GM21367 (cell line): ENCODE results near the gene GLT8D2.

Experiments
- ATAC-seq: cut with Tn5 transposase; IDR thresholded peaks from one replicate; pipeline ENCODE4 v1.9.1; 2021; ENCODE audit not compliant: unreplicated experiment

The GLT8D2 gene

DNA sequence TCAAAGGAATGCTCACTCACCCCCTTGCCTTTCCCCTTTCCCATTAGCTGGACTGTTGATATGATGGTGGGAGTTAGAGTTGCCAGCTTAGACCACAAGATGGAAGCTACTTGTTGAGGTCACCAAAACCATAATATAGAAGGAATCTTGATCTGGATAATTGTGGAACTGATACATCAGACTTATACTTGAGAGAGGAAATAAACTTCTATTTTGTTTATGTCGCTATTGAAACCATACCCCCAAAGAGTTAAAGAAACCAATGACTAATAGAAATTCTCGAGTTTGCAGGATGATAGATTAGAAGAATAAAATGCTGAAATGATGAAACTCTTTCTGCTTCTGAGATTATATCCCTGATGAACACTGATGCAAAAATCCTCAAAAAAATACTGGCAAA is 46.4 kb downstream of the GLT8D2 start:
- ATAC-seq: no peak

DNA sequence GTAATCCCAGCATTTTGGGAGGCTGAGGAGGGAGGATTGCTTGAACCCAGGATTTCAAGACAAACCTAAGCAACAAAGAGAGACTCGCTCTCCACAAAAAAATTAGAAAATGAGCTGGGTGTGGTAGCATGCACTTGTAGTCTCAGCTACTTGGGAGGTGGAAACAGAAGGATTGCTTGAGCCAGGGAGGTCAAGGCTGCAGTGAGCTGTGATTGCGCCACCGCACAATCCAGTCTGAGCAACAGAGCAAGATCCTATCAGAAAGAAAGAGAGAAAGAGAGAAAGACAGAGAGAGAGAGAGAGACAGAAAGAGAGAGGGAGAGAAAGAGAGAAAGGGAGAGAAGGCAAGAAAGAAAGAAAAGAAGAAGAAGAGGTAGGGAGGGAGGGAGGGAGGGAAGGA is 47.3 kb downstream of the GLT8D2 start:
- no peak for ATAC-seq

DNA sequence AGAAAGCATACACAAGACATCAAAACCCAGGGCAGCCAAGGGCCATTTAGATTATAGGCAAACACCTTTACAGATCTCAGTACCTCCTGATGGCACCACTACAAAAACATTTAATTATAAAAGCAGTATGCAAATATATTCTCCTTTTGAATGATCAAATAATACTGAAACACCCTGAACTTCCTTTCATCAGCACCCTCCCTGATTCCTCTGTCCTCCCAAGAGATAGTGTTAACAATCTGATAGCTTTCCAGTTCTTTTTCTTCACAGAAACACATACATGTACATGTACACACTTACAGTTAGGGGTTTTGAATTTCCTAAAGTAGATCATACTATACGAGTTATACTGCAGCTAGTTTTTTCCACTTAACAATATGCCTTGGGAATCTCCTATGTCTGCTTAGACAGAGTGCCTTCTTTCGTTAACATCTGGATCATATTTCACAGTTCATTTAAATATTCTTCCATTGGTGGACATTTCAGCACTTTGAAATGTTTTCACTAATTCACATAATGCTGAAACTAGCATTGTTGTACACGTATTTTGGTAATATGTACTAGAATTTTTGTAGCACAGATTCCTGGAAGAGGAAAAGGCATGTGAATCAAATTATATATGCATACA is 49.1 kb downstream of the GLT8D2 start:
- no peak for ATAC-seq

DNA sequence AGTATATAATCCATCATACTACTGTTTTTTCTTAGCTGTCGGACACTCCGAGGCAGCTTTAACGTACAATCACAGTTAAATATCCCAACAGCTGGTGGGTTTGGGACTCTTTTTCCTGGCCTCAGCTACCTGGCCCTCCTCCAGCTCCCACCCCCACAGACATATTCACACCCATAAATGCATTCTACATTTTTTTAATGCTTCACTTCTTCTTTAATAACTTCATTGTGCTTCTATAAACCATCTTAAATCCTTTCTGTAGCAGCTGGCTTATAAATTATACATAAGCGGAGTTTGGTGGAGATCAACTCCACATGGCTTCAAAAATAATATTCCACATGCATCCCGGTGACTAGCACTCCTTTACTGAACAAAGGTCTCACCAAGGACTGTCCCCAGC is 51.0 kb downstream of the GLT8D2 start:
- ATAC-seq: no peak

DNA sequence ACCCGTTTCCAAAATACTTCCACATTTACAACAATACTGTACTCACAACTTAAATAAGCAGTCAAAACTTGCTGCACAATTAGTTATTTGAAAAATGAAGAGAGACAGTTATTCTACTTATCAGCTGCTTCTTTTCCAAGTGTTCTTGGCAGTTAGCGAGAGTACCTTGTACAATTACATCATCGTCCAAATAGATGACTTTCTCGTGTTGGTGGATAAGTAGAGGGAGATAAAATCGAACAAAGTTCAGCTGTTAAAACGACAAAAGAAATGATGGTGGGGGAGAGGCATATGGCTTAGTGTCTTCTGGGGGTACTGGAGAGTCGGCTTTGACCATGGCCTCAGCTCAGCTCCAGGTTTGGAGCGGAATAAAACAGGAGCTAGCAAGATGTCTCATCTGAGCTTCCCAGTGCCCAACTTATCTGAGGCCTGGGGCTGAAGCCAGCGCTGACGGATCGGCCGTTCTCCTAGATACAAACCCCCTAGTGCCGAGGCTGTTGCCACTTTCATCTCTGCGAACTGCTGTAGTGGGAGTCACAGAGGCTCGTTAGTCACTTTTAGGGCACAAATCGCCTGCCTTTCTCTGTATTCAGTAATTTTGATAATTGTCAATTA is 52.6 kb downstream of the GLT8D2 start:
- ATAC-seq: no peak

DNA sequence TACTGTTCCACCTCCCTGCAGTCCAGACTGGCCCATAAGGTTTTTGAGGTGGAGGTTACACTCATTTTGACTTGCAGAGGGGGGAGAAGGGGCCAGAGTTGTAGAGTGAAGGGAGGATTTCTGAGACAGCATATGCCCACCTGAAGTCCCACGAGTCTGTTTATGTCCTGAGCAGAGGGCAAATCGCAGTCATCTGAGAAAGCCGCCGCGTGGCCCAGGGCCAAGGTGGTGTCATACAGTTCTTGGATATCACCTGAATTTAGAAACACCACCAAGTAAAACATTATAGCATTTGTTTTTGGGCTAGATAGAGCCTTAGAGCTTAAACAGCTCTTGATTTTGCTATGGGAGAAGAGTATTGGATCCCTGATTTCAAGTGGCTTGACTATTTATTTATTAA is 53.4 kb downstream of the GLT8D2 start:
- no peak for ATAC-seq

DNA sequence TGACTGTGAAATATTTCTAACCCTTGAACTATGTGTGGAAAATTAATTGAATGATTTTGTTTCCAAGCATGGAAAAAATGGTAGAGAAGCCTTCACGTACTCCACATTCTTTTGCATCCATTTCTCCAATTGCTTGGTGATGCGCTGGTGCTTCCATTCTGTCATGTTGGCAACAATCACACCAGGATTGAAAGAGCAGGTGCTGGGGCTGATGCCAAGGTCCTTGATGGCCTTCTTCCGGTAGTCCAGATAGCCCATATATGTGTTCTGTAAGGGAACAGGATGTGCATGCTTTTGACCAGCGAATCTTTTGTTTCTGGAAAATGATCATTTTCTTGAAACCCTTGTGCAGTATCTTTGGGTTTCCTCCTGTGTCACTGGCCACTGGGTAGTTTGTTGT is 55.8 kb downstream of the GLT8D2 start:
- no peak for ATAC-seq

DNA sequence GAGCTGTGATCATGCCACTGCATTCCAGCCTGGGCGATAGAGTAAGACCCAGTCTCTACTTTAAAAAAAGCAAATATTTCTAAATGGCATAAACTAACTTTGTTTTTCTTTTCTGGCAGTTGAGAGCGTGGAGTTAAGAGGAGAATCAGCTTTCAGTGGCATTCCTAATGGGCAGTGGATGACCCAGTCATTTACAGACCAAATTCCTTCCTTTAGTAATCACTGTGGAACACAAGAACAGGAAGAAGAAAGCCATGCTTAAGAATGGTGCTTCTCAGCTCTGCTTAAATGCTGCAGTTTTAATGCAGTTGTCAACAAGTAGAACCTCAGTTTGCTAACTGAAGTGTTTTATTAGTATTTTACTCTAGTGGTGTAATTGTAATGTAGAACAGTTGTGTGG is 63.2 kb downstream of the GLT8D2 start:
- ATAC-seq: no peak

DNA sequence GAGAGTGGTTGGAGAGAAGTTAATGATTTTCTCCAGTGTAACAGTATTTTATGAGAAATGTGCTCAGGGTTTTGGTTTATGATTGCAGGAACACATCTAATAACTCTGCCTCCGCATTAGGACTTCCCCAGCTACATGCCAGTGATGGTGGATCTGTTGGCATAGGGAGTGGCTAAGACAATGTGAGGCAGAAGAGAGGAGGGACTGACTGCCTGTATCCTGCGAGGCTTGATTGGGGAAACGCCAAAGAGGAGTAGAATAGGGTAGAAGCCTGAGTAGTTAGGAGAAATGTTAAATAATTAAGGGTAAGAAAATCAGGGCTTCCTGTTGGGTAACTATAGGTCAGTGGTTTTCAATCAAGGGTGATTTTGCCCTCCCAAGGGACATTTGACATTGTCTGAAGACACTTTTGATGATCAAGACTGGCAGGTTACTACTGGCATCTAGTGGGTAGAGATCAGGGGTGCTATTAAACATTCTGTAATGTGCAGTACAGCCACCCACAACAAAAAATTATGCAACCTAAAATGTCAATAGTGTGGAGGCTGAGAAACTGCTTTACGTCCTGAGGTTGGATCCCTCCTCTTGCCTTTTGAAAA is 71.5 kb downstream of the GLT8D2 start:
- ATAC-seq: no peak

DNA sequence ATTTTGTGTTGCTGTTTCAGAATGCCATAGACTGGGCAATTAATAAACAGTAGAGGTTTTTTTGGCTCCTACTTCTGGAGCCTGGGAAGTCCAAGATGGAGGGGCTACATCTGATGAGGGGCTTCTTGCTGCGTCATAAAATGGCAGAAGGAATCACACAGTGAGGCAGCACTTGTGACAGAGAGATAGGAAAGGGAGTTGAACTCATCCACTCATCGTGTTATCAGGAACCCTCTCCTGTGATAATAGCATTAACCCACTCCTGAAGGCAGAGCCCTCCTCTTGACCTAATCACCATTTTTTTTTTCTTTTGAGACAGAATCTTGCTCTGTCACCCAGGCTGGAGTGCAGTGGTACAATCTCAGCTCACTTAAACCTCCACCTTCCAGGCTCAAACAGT is 74.6 kb downstream of the GLT8D2 start:
- no peak for ATAC-seq

DNA sequence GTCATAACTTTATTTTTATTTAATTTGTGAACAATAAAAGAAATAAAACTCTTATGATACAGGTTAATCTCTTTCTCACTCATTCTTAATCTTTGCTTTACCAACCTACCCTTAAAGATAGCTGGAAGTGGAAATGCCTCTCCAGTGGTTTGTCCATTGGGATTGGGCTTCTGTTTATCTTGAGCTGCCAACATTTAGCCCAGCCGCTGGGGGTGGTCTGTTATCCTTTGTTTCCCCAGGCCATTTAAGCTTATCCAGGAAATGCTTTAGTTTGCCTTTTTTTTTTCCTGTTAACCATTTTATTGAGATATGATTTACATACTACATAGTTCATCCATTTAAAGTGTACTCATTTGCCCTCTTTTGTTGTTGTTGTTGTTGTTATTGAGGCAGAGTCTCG is 76.1 kb downstream of the GLT8D2 start:
- no peak for ATAC-seq

DNA sequence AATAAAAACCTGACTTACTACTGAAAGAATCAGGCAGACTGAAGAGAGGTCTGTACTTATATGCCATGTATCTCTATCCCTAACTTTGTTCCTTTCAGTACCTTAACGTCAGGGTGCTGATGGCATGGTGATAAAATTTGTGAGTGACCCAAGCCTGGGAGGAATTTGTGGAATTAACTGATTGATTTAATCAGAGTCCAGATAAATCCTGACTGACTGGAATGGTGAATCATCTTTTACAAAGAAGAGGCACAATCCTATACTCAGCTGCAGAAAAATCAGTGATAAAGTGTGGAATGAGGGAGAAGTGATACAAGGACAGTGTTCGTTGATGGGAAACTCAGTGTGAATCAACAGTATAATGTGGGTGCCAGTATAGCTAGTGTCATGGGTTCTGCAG is 80.6 kb downstream of the GLT8D2 start:
- ATAC-seq: no peak

DNA sequence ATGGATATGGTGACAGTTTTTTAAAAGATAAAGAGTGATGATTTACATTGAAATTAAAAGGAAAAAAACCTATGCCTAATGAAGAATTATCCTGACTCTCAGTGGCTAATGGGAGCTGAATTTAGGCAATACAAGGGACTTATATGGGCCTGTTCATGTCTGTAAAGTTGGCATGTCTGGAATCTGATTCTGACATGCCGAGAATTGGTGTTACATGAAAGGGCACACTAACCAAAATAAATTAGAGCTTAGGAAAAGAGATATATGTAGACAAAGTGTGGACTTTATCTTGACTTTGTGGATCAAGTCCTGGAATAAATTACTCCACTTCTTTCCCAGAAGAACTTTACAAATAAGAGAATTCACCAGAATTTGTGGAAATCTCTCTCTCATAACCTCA is 83.3 kb downstream of the GLT8D2 start:
- no peak for ATAC-seq

DNA sequence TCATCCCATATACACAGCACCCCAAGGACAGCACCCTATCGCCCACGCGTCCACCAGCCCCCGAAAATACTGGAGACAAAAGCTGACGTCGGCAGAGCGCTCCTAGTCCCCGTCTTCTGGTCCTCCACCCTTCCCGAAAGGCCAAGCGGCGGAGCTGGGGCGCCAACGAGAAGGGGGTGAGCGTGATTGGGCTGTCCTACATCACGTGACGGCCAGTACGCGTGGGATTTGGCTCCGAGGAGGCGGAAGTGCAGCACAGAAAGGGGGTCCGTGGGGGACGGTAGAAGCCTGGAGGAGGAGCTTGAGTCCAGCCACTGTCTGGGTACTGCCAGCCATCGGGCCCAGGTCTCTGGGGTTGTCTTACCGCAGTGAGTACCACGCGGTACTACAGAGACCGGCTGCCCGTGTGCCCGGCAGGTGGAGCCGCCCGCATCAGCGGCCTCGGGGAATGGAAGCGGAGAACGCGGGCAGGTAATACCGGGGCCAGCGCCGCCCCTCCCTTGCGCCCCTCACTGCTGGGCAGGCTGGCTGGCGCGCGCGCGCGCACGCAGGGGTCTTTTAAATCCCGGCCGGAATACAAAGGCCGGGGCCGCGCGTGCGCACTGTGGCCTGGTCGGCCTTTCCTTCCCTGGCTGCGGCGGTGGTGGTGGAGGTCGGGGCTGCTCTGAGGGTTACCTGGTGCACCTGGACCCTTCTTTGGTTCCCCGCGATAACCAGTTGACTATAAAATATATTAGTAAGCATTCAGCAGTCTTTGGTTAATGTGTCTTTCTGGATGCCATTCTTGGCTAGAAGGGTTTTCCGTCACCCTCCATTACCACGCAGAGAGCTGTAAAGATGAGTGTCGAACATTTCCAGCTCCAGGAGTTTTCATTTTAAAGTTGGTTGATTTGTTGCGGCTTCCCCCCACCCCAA is 84.1 kb downstream of the GLT8D2 start, which contains the start of gene TDG:
Gene TDG, plus strand, starts transcription at position 283 of the 915 bp plus-strand sequence. Its CDS starts 166 bp downstream, at position 449.
- peak; percentile 89 for ATAC-seq

DNA sequence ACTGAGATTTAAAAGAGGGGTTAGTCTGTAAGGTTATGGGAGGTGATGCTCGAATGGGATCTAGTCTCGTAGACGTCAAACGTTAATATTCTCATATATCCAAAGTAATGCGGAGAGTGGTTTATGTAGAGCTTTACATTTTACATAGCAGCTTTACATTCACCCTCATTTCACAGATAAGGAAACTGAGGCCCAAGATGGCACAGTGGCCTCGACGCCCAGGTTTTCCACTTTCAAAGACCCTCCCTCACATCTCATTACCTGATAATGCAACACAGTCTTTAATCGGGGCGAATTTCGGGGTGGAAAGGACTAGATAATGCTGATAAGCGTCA is 84.8 kb downstream of the GLT8D2 start:
- ATAC-seq: no peak

DNA sequence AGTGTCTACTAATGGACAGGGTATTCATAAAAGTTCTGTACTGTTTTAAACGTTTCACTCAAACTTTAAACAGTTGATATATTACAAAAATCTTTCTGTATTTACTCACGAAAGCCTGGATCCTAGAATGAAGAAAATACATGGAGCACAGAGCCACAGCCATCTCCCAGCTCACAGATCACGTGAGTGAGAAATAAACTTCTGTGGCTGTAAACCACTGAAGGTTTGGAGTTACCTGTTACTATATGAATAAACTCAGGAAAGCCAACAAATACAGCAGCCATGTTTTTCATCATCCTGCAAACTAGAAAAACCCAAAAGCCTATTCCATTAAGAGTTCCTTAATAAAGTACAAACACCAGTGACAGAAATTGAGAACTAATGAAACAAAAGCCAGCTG is 85.2 kb downstream of the GLT8D2 start:
- ATAC-seq: no peak

DNA sequence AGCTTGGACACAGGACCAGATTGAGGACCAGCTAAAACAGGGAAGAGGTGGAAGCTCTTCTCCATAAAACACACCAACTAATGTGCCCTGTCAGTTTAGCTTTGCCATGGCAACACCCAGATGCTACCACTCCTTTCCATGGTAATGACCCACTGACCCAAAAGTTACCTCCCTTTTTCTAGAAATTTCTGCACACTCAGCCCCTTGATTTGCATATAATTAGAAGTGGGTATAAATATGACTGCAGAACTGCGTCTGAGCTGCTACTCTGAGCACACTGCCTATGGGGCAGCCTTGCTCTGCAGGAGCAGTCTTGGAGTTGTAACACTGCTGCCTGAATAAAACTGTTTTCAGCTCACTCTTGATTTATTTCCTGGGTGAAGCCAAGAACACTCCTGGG is 87.5 kb downstream of the GLT8D2 start:
- ATAC-seq: no peak

DNA sequence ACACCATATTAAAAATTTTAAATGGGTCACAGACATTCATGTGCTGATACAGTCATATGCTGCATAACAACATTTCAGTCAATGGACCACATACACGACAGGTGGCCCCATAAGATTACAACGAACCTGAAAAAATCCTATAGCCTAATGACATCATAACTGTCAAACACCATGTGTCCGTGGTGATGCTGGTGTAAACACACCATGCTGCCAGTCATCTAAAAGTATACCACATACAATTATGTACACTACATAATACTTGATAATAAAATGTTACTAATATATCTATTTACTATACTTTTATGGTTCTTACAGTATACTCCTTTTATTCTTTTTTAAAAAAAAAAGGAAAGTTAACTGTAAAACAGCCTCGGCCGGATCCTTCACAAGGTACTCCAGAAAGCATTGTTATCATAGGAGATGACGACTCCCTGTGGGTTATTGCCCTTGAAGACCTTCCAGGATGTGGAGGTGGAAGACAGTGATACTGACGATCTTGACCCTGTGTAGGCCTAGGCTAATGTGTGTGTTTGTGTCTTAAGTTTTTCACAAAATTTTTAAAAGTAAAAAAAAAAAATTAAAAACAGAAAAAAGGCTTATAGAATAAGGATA is 89.3 kb downstream of the GLT8D2 start:
- no peak for ATAC-seq

DNA sequence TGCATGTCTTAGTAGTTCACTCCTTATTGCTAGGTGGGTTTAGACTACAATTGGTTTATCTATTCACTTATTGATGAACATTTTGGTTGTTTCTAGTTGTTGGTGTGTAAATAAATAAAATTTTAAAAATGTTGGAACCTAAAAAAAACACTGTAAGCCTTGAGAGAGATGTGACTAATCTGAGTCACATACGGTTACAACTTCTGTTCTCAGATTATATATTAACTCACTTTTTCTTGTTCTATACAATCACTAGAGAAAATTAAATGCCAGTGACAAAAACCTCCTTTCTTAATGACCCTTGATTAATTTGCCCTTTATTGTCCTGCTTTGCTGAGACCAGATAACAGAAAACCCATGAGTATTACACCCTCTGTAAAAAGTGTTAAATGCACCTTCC is 91.4 kb downstream of the GLT8D2 start:
- no peak for ATAC-seq

DNA sequence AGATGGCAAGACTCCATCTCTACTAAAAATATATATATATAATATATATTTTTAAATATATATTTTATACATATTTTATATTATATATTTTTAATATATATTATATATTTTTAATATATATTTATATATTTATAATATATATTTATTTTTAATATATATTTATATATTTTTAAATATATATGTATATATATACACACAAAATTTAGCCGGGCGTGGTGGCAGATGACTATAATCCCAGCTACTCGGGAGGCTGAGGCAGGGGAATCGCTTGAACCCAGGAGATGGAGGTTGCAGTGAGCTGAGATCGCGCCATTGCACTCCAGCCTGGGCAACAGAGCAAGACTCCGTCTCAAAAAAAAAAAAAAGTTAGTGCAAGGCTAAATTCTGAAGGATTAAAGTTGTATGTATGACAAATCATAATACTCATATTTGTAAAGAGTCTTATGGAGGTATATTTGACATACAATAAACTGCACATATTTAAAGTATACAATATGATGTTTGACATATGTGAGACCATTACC is 92.1 kb downstream of the GLT8D2 start:
- no peak for ATAC-seq

DNA sequence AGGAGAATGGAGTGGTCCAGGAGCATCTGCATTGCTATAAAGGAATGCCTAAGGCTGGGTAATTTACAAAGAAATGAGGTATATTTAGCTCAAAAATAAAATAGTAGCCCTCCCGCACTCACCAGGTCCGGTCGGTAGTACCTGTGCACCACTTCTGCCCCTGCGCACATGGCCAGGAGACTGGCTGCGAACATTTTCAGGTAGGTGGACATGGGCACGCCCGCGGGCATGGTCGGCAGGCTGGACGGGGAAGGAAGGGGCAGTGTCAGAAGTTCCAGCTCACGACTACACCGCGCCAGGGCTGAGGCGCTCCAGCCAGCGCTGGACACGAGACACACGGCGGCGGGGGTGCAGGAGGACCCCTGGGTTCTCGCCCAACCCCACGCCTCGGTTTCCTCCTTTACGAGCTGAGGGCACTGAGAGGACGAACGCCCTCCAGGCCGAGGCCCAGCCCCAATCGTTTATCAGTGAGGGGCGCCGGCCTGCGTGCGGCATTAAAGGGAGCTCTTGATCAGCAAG is 93.4 kb downstream of the GLT8D2 start:
- ATAC-seq: peak; percentile 2
